Upper lobe of right lung (tissue), 1 donor: Measurements from ENCODE around the gene TBC1D32. TPM values are rescaled to one million over a fixed set of nuclear protein-coding genes. Genes with fewer than 3 reads are reported as not detected.

ENCODE experiments used
- ATAC-seq: fragments of 200-7000 bp; cut with Tn5 transposase; one replicate; pipeline ENCODE4 v1.9.1; 2020; ENCODE audit warnings: mild to moderate bottlenecking, moderate library complexity
- DNase-seq: peaks from one replicate; pipeline ENCODE4 v3.0.0-alpha.2; 2020
- H3K27ac ChIP-seq: fragments of 200-600 bp; one replicate; pipeline ENCODE4 v1.8.0; 2022
- H3K27me3 ChIP-seq: fragments of 200-600 bp; one replicate; pipeline ENCODE4 v1.8.0; 2022; ENCODE audit warnings: mild to moderate bottlenecking
- H3K36me3 ChIP-seq: fragments of 200-600 bp; one replicate; pipeline ENCODE4 v1.8.0; 2022
- H3K4me1 ChIP-seq: fragments of 200-600 bp; one replicate; pipeline ENCODE4 v1.8.0; 2022
- H3K4me3 ChIP-seq: fragments of 200-600 bp; one replicate; pipeline ENCODE4 v1.8.0; 2022; ENCODE audit warnings: mild to moderate bottlenecking
- H3K9me3 ChIP-seq: fragments of 200-600 bp; one replicate; pipeline ENCODE4 v1.8.0; 2022
- CTCF ChIP-seq: fragments of 200-600 bp; IDR thresholded peaks from one replicate; pipeline ENCODE4 v1.8.0; 2022; ENCODE audit warnings: antibody characterized with exemption
- intact Hi-C: fragments of 100-400 bp; cut with DNase I; formaldehyde crosslinking; loops from one replicate; pipeline ENCODE4 v1.11.0; 2022
- total RNA-seq: library from RNA; stranded (reverse); fragmentation: NEBNext Ultra II Directional; extraction: Animal tissue kit (Norgen Biotek cat#: 25700); gene quantifications from one replicate; pipeline ENCODE4 v1.2.1, GENCODE V29; 2021
- donor health status: DM: no; HTN: yes; CAD: no; lungs with severe emphysema.

The TBC1D32 gene
- total RNA-seq, 1 donor from 2014 or later, result 5.4 TPM

DNA sequence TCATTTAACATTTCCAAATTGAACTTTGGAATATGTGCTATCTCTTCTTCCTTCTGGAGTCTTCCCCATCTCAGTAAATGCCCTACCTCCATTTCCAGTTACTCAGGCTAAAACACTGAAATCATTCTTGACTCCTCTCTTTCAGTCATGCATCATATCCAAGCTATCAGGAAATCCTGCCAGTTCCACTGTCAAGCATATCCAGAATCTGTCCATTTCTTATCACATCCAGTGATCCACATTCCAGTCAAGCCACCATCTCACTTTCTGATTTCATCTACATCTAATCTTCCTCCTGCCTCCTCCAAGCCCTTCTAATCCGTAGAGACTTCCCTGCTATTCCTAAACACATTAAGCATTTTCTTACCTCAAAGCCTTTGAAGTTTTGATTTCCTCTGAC, 15.3 kb upstream of the TBC1D32 start:
- no peaks in the 10 kb centered on the region for H3K9me3 ChIP-seq
- DNase-seq (no peak), ATAC-seq (no peak)
- no peak overlapping the region for H3K27ac ChIP-seq
- no peaks in the 10 kb centered on the region for H3K4me1 ChIP-seq
- peaks cover 5% of the 10 kb centered on the region for H3K27me3 ChIP-seq
- intact Hi-C loops, result no loop called here
- no peak overlapping the region for H3K4me3 ChIP-seq
- H3K36me3 ChIP-seq, result no peaks in the 10 kb centered on the region
- TF ChIP-seq CTCF, result no peak

DNA sequence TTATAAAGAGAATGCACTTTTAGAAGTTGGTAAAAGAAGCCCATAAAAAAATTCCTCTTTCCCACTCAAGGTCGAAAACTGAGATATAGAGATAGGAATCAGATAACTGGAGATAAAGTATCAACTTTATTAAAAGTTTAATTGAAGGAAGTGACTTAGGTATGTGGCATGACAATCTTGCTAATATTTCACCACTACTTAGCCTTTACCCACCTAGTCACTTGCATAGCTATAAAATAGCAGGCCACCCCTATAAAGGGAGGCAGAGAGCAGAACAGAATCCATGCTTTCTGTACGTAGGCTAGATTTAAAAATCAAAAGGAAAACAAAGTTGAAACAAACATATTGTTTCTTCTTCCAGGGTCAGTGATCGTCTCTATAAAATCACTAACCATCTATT, 13.2 kb upstream of the TBC1D32 start:
- no peak for ATAC-seq
- H3K36me3 ChIP-seq, result no peaks in the 10 kb centered on the region
- intact Hi-C loops, result no loop called here
- no peak overlapping the region for H3K4me3 ChIP-seq
- H3K27me3 ChIP-seq, result no peaks in the 10 kb centered on the region
- no peaks in the 10 kb centered on the region for H3K4me1 ChIP-seq
- no peaks in the 10 kb centered on the region for H3K9me3 ChIP-seq
- no peak for TF ChIP-seq CTCF
- H3K27ac ChIP-seq, result no peak overlapping the region
- no peak for DNase-seq

DNA sequence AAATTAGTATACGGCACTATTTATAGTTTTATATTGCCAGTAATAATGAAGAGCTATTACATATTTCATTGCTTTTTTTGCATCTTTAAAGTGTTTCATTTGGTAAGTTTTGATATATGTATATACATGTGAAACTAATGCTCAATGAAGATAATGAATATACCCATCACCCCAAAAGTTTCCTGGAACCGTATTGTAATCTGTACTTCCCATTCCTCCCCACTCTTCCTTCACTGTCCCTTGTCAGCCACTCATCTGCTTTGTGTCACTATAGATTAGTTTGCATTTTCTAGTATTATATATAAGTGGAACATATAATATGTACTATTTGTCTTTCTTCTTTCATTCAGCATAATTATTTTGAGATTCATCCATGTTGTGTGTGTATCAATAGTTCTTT, 10.3 kb upstream of the TBC1D32 start:
- no peaks in the 10 kb centered on the region for H3K36me3 ChIP-seq
- intact Hi-C loops, result no loop called here
- H3K4me3 ChIP-seq, result no peak overlapping the region
- no peak for ATAC-seq
- no peak overlapping the region for H3K27ac ChIP-seq
- H3K4me1 ChIP-seq, result no peaks in the 10 kb centered on the region
- DNase-seq, result no peak
- TF ChIP-seq CTCF, result no peak
- no peaks in the 10 kb centered on the region for H3K9me3 ChIP-seq
- H3K27me3 ChIP-seq, result no peaks in the 10 kb centered on the region

- no peaks in the 10 kb centered on the region for H3K4me1 ChIP-seq
- intact Hi-C loops, result no loop called here
- no peak for DNase-seq
- ATAC-seq, result no peak
- no peak overlapping the region for H3K27ac ChIP-seq
- H3K27me3 ChIP-seq, result no peaks in the 10 kb centered on the region
- no peak overlapping the region for H3K4me3 ChIP-seq
- no peak for TF ChIP-seq CTCF
- H3K36me3 ChIP-seq, result no peaks in the 10 kb centered on the region
- no peaks in the 10 kb centered on the region for H3K9me3 ChIP-seq
Measured at GRCh38 chr6:121339639-121340226, 5.5 kb upstream of the TBC1D32 start.

- no peaks in the 10 kb centered on the region for H3K27me3 ChIP-seq
- no peak overlapping the region for H3K27ac ChIP-seq
- H3K36me3 ChIP-seq, result no peaks in the 10 kb centered on the region
- TF ChIP-seq CTCF, result no peak
- no peaks in the 10 kb centered on the region for H3K9me3 ChIP-seq
- no peak for ATAC-seq
- no peak for DNase-seq
- no peaks in the 10 kb centered on the region for H3K4me1 ChIP-seq
- intact Hi-C loops, result no loop called here
- H3K4me3 ChIP-seq, result no peak overlapping the region
Measured at GRCh38 chr6:121338956-121339355, 4.7 kb upstream of the TBC1D32 start.

DNA sequence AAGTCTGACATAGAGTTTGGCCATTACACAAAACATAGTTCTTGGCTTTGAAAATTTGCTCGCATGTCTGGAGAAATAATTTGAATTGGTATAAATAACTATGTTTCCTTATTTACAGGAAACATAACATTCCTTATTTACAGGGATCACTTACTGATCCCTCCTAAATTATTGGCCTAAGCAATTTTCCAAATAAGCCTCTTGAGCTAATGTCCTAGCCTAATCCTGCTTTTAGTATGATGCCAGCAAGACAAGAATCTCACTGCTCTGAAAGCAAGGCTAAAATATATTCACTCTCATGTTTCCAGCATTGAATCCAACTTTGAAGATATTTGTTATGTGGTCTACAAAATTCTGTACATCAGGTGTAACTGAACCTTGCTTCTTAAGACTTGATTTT, 4.1 kb upstream of the TBC1D32 start:
- Histone ChIP-seq H3K4me3 (no peak overlapping the region), H3K4me1 (no peaks in the 10 kb centered on the region), H3K27ac (no peak overlapping the region), H3K9me3 (no peaks in the 10 kb centered on the region), H3K36me3 (no peaks in the 10 kb centered on the region), H3K27me3 (no peaks in the 10 kb centered on the region)
- no peak for TF ChIP-seq CTCF
- no peak for ATAC-seq
- DNase-seq, result no peak
- intact Hi-C loops, result no loop called here
